ENCODE results near the gene CCDC9. TPM values are rescaled to one million over a fixed set of nuclear protein-coding genes. Genes with fewer than 3 reads are reported as not detected.

CCDC9 gene
- total and polyA plus RNA-seq, 2 of the 13 experiments (the other 11 are each of a cell fraction or from before 2014, with no cell fraction given), result 2.9 to 6.3 TPM

GRCh38 chr19:47255879-47256692 lies at the start of gene CCDC9 (continued):
- 0 out of 2 replicates have a peak, but pooled peaks have one; percentile 37 for TF ChIP-seq IRF1 (CRISPR knock-in tag; IDR thresholded peaks at IDR 0.05; ENCODE audit: low read depth)
- TF ChIP-seq ZNF256 (CRISPR knock-in tag; conservative IDR thresholded peaks at IDR 0.05), result 0 out of 2 replicates have a peak, but pooled peaks have one; percentile 34
- TF ChIP-seq ZHX2 (IDR thresholded peaks at IDR 0.05; ENCODE audit: low read depth), result 0 out of 2 replicates have a peak, but pooled peaks have one; percentile 25
- no peak for TF ChIP-seq ZHX2 (CRISPR knock-in tag; IDR thresholded peaks at IDR 0.05; ENCODE audit: borderline replicate concordance)
- no peak for TF ChIP-seq MYNN (CRISPR knock-in tag; IDR thresholded peaks at IDR 0.05; ENCODE audit: low read depth)
- no peak for TF ChIP-seq ZNF333 (CRISPR knock-in tag; IDR thresholded peaks at IDR 0.05; ENCODE audit: borderline replicate concordance)
- peak; percentile 55 for TF ChIP-seq ZMYM3 (CRISPR knock-in tag; IDR thresholded peaks at IDR 0.05)
- TF ChIP-seq FOXO1 (CRISPR knock-in tag; IDR thresholded peaks at IDR 0.05), result no peak
- TF ChIP-seq NFYC (CRISPR knock-in tag; IDR thresholded peaks at IDR 0.05), result no peak
- peak; percentile 56; the same call in 1 of the 2 replicates for TF ChIP-seq ZNF839 (CRISPR knock-in tag; IDR thresholded peaks at IDR 0.05; ENCODE audit: borderline replicate concordance)
- TF ChIP-seq USF2 (IDR thresholded peaks at IDR 0.05; ENCODE audit: low read depth, low read length), result peak; percentile 95
- peak; percentile 96 for TF ChIP-seq USF2 (CRISPR knock-in tag; IDR thresholded peaks at IDR 0.05; ENCODE audit: borderline replicate concordance)
- peak; percentile 54; the same call in 1 of the 2 replicates for TF ChIP-seq ZSCAN31 (CRISPR knock-in tag; IDR thresholded peaks at IDR 0.05; ENCODE audit: low read depth)
- TF ChIP-seq THAP8 (CRISPR knock-in tag; IDR thresholded peaks at IDR 0.05; ENCODE audit: borderline replicate concordance), result no peak
- peak; percentile 70; the same call in 1 of the 2 replicates for TF ChIP-seq ZGPAT (CRISPR knock-in tag; IDR thresholded peaks at IDR 0.05)
- peak; percentile 86; the same call in 1 of the 2 replicates for TF ChIP-seq YEATS2 (CRISPR knock-in tag; IDR thresholded peaks at IDR 0.05; ENCODE audit: borderline replicate concordance)
- TF ChIP-seq FOXK1 (CRISPR knock-in tag; IDR thresholded peaks at IDR 0.05; ENCODE audit: borderline replicate concordance, low read depth), result peak; percentile 90
